ENCODE measurements around the gene IRF2.

- no peak for TF ChIP-seq CTCF (IDR thresholded peaks at IDR 0.05)
- TF ChIP-seq POLR2AphosphoS5 (IDR thresholded peaks at IDR 0.05), result no peak
- TF ChIP-seq EP300 (IDR thresholded peaks at IDR 0.05), result no peak
Observed at GRCh38 chr4:184503869-184504300, 29.5 kb upstream of the IRF2 start.
